ENCODE measurements around the gene RALGAPA2.

DNA sequence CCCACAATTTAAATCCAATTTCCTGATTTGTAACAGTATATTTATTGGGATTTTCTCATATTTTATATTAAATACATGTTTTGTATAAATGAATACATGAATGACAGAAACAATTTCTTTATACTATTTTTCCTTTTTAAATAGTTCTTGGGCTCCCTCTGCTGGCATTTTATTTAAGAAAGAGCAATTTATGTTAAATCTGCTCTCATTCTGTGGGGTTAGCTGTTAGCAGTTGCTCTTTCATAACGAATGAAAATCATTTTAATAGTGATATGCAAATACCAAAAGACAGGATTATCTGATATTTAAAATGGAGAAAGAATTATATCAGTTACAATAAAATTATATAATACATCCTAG, 118.3 kb downstream of the RALGAPA2 start:
- TF ChIP-seq, protein P1, sequence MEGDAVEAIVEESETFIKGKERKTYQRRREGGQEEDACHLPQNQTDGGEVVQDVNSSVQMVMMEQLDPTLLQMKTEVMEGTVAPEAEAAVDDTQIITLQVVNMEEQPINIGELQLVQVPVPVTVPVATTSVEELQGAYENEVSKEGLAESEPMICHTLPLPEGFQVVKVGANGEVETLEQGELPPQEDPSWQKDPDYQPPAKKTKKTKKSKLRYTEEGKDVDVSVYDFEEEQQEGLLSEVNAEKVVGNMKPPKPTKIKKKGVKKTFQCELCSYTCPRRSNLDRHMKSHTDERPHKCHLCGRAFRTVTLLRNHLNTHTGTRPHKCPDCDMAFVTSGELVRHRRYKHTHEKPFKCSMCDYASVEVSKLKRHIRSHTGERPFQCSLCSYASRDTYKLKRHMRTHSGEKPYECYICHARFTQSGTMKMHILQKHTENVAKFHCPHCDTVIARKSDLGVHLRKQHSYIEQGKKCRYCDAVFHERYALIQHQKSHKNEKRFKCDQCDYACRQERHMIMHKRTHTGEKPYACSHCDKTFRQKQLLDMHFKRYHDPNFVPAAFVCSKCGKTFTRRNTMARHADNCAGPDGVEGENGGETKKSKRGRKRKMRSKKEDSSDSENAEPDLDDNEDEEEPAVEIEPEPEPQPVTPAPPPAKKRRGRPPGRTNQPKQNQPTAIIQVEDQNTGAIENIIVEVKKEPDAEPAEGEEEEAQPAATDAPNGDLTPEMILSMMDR (IDR thresholded peaks at IDR 0.05), result no peak
- TF ChIP-seq POLR2A (IDR thresholded peaks at IDR 0.05) (no peak), POLR2AphosphoS5 (IDR thresholded peaks at IDR 0.05) (no peak)

Measured in breast epithelium (tissue), 3 donors.